ENCODE results near the gene AGPAT3.
"Not testable (repeated sequence)": the region's sequence is repeated elsewhere in the genome, so short reads cannot be mapped to it uniquely, and the experiment has no call there.

The AGPAT3 gene

GRCh38 chr21:43864962-43865539 is at the start of gene AGPAT3:
TSS of gene AGPAT3 (plus strand) at chr21:43865223. CDS start at chr21:43959682, 94,459 bp downstream.
- peak; percentile 16 for DNase-seq (ENCODE audit: low spot score)

- DNase-seq (ENCODE audit: low spot score) = no peak
Observed at GRCh38 chr21:43815991-43816390, 49.0 kb upstream of the AGPAT3 start.

- DNase-seq (ENCODE audit: low spot score) = no peak
Observed at GRCh38 chr21:43816611-43817071, 48.4 kb upstream of the AGPAT3 start.

GRCh38 chr21:43817157-43818086 is 47.6 kb upstream of the AGPAT3 start:
- no peak for DNase-seq (ENCODE audit: low spot score)

GRCh38 chr21:43818685-43819084 is 46.3 kb upstream of the AGPAT3 start:
- no peak for DNase-seq (ENCODE audit: low spot score)

GRCh38 chr21:43819511-43820405 is 45.3 kb upstream of the AGPAT3 start:
- DNase-seq (ENCODE audit: low spot score) = no peak

- DNase-seq (ENCODE audit: low spot score) = no peak
Observed at GRCh38 chr21:43820466-43820865, 44.6 kb upstream of the AGPAT3 start.

GRCh38 chr21:43822166-43822565 is 42.9 kb upstream of the AGPAT3 start:
- not testable (repeated sequence) for DNase-seq (ENCODE audit: low spot score)

- DNase-seq (ENCODE audit: low spot score) = not testable (repeated sequence)
Observed at GRCh38 chr21:43822741-43823140, 42.3 kb upstream of the AGPAT3 start.

- DNase-seq (ENCODE audit: low spot score) = no peak
Observed at GRCh38 chr21:43824333-43825241, 40.4 kb upstream of the AGPAT3 start.

GRCh38 chr21:43825242-43825935 is 39.6 kb upstream of the AGPAT3 start:
- no peak for DNase-seq (ENCODE audit: low spot score)

- no peak for DNase-seq (ENCODE audit: low spot score)
Observed at GRCh38 chr21:43825936-43826622, 38.9 kb upstream of the AGPAT3 start.

- no peak for DNase-seq (ENCODE audit: low spot score)
Observed at GRCh38 chr21:43826623-43826974, 38.4 kb upstream of the AGPAT3 start.

- DNase-seq (ENCODE audit: low spot score) = no peak
Observed at GRCh38 chr21:43827015-43827611, 37.9 kb upstream of the AGPAT3 start.

GRCh38 chr21:43829161-43829560 is 35.9 kb upstream of the AGPAT3 start:
- no peak for DNase-seq (ENCODE audit: low spot score)

GRCh38 chr21:43829575-43830119 is 35.4 kb upstream of the AGPAT3 start:
- no peak for DNase-seq (ENCODE audit: low spot score)

- DNase-seq (ENCODE audit: low spot score) = no peak
Observed at GRCh38 chr21:43832158-43832550, 32.9 kb upstream of the AGPAT3 start.

- no peak for DNase-seq (ENCODE audit: low spot score)
Observed at GRCh38 chr21:43832648-43833047, 32.4 kb upstream of the AGPAT3 start.

All from kidney capillary endothelial cell (primary cell).